ENCODE results near the gene ABAT. TPM values are rescaled to one million over a fixed set of nuclear protein-coding genes. Genes with fewer than 3 reads are reported as not detected.
"Not testable (repeated sequence)": the region's sequence is repeated elsewhere in the genome, so short reads cannot be mapped to it uniquely, and the experiment has no call there.

ABAT gene
- total RNA-seq, 8 experiments from 2014 or later: 21.2 to 125 (median 84.4) TPM

GRCh38 chr16:8641671-8642070 is 32.7 kb upstream of the ABAT start:
- no peak overlapping the region for H3K27ac ChIP-seq
- H3K4me1 ChIP-seq (replicated peaks in 1 of 2): peaks cover 0 to 3% of the 10 kb centered on the region in 2 donors
- ATAC-seq (replicated peaks in 6 of 8): peak in 2 of 8 experiments; percentile 41 to 78
- WGBS, 10 experiments: 67 to 100% (median 81%) methylated on average over 2 to 8 of the region's 9 CpGs; no CpG with 5 or more reads in 4 of the 10 experiments
- in situ Hi-C loops (cut with MboI; ENCODE audit: low pct_unique_long_range_greater_than_20kb in 2 of 9, low sequenced_read_pairs in 9 of 9, unreplicated experiment in 9 of 9): no loop called here
- H3K4me3 ChIP-seq: no peak overlapping the region

DNA sequence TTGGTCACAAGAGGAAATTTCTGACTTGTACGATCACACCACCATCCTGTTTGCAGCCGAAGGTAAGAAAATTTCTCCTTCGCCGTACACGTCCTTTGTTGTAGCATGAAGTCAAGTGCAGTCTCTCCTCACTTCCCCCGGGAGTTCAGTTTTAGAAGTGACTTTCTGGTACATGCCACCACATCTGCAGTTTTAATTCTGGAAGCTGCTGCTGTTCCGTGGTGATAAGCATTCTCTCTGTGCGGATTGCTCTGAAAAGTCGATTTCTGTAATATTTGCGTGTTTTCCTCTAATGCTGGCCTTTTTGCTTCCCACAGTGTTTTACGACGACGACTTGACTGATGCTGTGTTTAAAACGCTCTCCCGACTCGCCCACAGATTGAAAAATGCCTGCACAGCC is 32.3 kb upstream of the ABAT start:
- no peak overlapping the region for H3K4me3 ChIP-seq
- no peak for ATAC-seq (replicated peaks in 6 of 8)
- in situ Hi-C loops (cut with MboI; ENCODE audit: low pct_unique_long_range_greater_than_20kb in 2 of 9, low sequenced_read_pairs in 9 of 9, unreplicated experiment in 9 of 9): no loop called here
- no peak overlapping the region for H3K27ac ChIP-seq
- 70 to 100% (median 80%) methylated on average over 3 to 15 of the region's 16 CpGs; no CpG with 5 or more reads in 1 of the 10 experiments for WGBS, 10 experiments
- H3K4me1 ChIP-seq (replicated peaks in 1 of 2): no peaks in the 10 kb centered on the region

DNA sequence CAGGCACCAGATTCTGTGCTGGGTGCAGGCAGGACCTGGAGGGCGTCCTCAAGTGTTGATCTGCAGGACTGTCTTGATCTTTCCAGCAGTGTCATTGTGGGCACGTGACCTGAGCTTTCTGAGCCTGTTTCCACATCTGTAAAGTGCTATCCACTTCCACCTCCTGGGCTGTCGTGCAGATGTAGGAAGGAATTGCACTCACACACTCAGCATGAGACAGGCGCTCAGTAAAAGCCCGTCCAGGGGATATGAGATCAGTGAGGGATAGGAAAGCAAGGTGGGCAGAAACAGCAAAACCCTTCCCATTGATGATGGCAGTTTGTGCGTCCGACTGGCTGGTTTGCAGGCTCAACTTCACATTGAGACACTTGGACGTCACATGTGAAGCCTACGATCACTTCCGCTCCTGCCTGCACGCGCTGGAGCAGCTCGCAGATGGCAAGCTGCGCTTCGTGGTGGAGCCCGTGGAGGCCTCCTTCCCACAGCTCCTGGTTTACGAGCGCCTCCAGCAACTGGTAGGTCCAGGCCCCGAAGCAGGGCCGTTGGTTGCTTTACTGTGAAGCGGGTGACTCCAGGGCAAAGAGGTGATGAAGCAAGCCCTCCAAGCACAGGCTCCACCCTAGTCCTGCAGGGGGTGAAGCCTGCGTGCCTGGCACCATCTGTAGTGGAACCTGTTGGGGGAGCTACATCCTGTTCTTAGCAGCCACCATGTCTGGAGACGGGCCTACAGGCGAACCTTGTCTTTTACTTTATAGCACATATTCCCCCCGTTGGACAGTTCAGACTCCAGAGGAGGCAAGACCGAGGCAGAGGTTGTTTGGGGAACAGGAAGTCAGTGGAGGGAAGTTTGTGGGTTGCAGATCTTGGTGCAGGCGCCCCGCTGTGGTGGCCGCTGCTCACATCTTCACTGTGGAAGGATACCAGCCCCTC is 29.9 kb upstream of the ABAT start:
- no peak for ATAC-seq (replicated peaks in 6 of 8)
- Histone ChIP-seq H3K27ac (no peak overlapping the region), H3K4me1 (replicated peaks in 1 of 2) (no peaks in the 10 kb centered on the region), H3K4me3 (no peak overlapping the region)
- 60 to 97% (median 87%) methylated on average over 2 to 15 of the region's 29 CpGs; no CpG with 5 or more reads in 3 of the 10 experiments for WGBS, 10 experiments
- in situ Hi-C loops (cut with MboI; ENCODE audit: low pct_unique_long_range_greater_than_20kb in 2 of 9, low sequenced_read_pairs in 9 of 9, unreplicated experiment in 9 of 9): no loop called here

- Histone ChIP-seq H3K4me1 (replicated peaks in 1 of 2) (no peaks in the 10 kb centered on the region), H3K4me3 (no peak overlapping the region), H3K27ac (no peak overlapping the region)
- no peak for ATAC-seq (replicated peaks in 6 of 8)
- in situ Hi-C loops (cut with MboI; ENCODE audit: low pct_unique_long_range_greater_than_20kb in 2 of 9, low sequenced_read_pairs in 9 of 9, unreplicated experiment in 9 of 9): no loop called here
- WGBS, 10 experiments: 75 to 91% (median 80%) methylated on average over 1 to 10 of the region's 11 CpGs; no CpG with 5 or more reads in 4 of the 10 experiments
Observed at GRCh38 chr16:8645141-8645521, 29.3 kb upstream of the ABAT start.

- no peak for ATAC-seq (replicated peaks in 6 of 8)
- Histone ChIP-seq H3K4me3 (no peak overlapping the region), H3K27ac (no peak overlapping the region), H3K4me1 (replicated peaks in 1 of 2) (no peaks in the 10 kb centered on the region)
- WGBS, 10 experiments: 72 to 98% (median 90%) methylated on average over 3 to 13 of the region's 13 CpGs; no CpG with 5 or more reads in 3 of the 10 experiments
- in situ Hi-C loops (cut with MboI; ENCODE audit: low pct_unique_long_range_greater_than_20kb in 2 of 9, low sequenced_read_pairs in 9 of 9, unreplicated experiment in 9 of 9): no loop called here
Observed at GRCh38 chr16:8645831-8646230, 28.6 kb upstream of the ABAT start.

- H3K4me1 ChIP-seq (replicated peaks in 1 of 2): no peaks in the 10 kb centered on the region
- in situ Hi-C loops (cut with MboI; ENCODE audit: low pct_unique_long_range_greater_than_20kb in 2 of 9, low sequenced_read_pairs in 9 of 9, unreplicated experiment in 9 of 9): no loop called here
- WGBS, 10 experiments: 82 to 100% (median 90%) methylated on average over 2 to 8 of the region's 13 CpGs; no CpG with 5 or more reads in 2 of the 10 experiments
- H3K4me3 ChIP-seq: no peak overlapping the region
- ATAC-seq (replicated peaks in 6 of 8): no peak
- no peak overlapping the region for H3K27ac ChIP-seq
Observed at GRCh38 chr16:8646326-8647053, 27.9 kb upstream of the ABAT start.

DNA sequence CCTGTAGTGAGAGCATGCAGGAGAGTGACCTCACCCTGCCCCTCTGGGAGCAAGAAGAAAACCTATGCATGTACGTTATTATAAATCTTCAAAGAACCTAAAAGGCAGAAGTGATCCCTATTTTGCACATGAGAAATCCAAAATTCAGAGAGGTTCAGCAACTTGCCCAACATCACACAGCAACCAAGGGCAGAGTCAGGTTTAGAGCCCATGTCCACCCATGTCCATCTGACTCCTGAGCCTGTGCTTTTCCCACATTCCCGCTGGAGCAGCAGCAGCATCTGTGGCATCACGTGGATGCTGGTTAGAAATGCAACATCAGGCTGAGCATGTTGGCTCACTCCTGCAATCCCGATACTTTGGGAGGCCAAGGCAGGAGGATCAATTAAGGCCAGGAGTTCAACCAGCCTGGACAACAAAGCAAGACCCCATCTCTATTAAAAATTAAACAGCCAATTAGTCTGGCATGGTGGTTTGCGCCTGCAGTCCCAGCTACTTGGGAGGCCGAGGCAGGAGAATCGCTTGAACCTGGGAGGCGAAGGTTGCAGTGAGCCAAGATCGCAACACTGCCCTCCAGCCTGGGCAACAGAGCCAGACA is 26.6 kb upstream of the ABAT start:
- no peak for ATAC-seq (replicated peaks in 6 of 8)
- in situ Hi-C loops (cut with MboI; ENCODE audit: low pct_unique_long_range_greater_than_20kb in 2 of 9, low sequenced_read_pairs in 9 of 9, unreplicated experiment in 9 of 9): no loop called here
- WGBS, 10 experiments: 61 to 100% (median 100%) methylated on average over 1 to 8 of the region's 9 CpGs; no CpG with 5 or more reads in 3 of the 10 experiments

DNA sequence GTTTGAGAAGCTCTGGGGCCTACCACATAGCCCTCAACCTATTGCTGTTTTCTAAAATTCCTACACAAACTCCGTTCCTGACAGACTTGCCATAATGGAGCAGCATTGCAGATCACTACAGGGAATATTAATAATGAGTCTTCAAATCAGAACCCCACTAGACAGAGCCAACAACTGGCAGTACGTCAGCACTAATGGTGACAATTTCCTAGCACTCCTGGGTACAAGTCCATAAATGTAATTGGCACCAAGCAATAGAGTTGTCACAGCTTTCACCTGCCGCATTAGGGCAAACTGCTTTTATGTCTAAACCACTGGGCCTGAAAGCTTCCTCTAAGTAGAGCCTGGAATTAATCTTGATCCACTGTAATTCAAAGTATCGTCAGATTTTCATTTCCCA is 25.5 kb upstream of the ABAT start:
- WGBS, 10 experiments: 67 to 100% (median 85%) methylated on average over 1 to 4 of the region's 4 CpGs; no CpG with 5 or more reads in 3 of the 10 experiments
- no peak overlapping the region for H3K4me3 ChIP-seq
- no peak for ATAC-seq (replicated peaks in 6 of 8)
- peaks cover 0 to 5% of the 10 kb centered on the region in 2 donors for H3K4me1 ChIP-seq (replicated peaks in 1 of 2)
- no peak overlapping the region for H3K27ac ChIP-seq
- in situ Hi-C loops (cut with MboI; ENCODE audit: low pct_unique_long_range_greater_than_20kb in 2 of 9, low sequenced_read_pairs in 9 of 9, unreplicated experiment in 9 of 9): no loop called here

More for the DNA sequence above, 26.6 kb upstream of the ABAT start:
- Histone ChIP-seq H3K4me3 (no peak overlapping the region), H3K4me1 (replicated peaks in 1 of 2) (peaks cover 0 to under 1% of the 10 kb centered on the region in 2 donors), H3K27ac (no peak overlapping the region)

DNA sequence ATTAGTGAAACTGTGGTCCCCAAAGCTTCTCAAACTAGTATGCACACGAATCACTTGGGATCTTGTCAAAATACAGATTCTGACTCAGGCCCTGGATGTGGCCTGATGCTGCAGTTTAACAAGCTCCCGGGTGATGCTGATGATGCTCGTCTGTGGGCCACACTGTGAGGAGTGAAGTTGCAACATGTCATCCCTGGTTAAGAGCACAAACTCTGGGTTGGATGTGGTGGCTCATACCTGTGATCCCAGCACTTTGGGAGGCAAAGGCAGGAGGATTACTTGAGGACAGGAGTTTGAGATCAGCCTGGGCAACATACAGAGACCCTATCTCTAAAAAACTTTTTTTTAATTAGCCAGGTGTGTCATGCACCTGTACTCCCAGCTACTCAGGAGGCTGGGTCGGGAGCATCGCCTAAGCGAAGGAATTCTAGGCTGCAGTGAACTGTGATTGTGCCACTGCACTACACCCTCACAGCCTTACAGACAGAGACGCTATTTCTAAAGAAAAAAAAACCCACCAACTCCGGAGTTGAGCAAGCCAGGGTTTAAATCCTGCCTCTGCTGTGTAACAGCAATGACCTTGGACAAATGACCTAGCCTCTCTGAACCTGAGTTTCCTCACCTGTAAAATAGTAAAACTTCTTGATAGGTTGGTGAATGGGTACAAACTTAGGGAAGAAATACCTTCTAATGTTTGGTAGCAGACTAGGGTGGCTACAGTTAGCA is 24.4 kb upstream of the ABAT start:
- WGBS, 10 experiments: 76 to 100% (median 81%) methylated on average over 1 to 8 of the region's 8 CpGs; no CpG with 5 or more reads in 3 of the 10 experiments
- ATAC-seq (replicated peaks in 6 of 8): no peak
- peaks cover 0 to 5% of the 10 kb centered on the region in 2 donors for H3K4me1 ChIP-seq (replicated peaks in 1 of 2)
- in situ Hi-C loops (cut with MboI; ENCODE audit: low pct_unique_long_range_greater_than_20kb in 2 of 9, low sequenced_read_pairs in 9 of 9, unreplicated experiment in 9 of 9): loop anchor here in 5 of 9 experiments (25.0 kb wide), 2 partner anchors 137 to 237 kb away; partner anchors contain the start of genes PMM2 (in 4 of the 5), TMEM186 (in 4 of the 5) and LITAFD (in 2 of the 5)
- no peak overlapping the region for H3K4me3 ChIP-seq
- no peak overlapping the region for H3K27ac ChIP-seq

- WGBS, 10 experiments: 20 to 100% (median 60%) methylated on average over 1 of the region's 7 CpGs; no CpG with 5 or more reads in 6 of the 10 experiments
- not testable (repeated sequence) for H3K27ac ChIP-seq; H3K4me1 ChIP-seq (replicated peaks in 1 of 2); H3K4me3 ChIP-seq
- in situ Hi-C loops (cut with MboI; ENCODE audit: low pct_unique_long_range_greater_than_20kb in 2 of 9, low sequenced_read_pairs in 9 of 9, unreplicated experiment in 9 of 9): loop anchor here in 5 of 9 experiments (25.0 kb wide), 2 partner anchors 135 to 235 kb away; partner anchors contain the start of genes PMM2 (in 4 of the 5), TMEM186 (in 4 of the 5) and LITAFD (in 2 of the 5)
- ATAC-seq (replicated peaks in 6 of 8): peak in 3 of 8 experiments; percentile 48 to 67 (median 51)
Observed at GRCh38 chr16:8651958-8652357, 22.5 kb upstream of the ABAT start.

GRCh38 chr16:8655184-8655717 is 19.2 kb upstream of the ABAT start:
- WGBS, 10 experiments: 78 to 100% (median 90%) methylated on average over 1 of the region's 1 CpG; no CpG with 5 or more reads in 6 of the 10 experiments
- in situ Hi-C loops (cut with MboI; ENCODE audit: low pct_unique_long_range_greater_than_20kb in 2 of 9, low sequenced_read_pairs in 9 of 9, unreplicated experiment in 9 of 9): loop anchor here in 5 of 9 experiments (25.0 kb wide), 2 partner anchors 132 to 232 kb away; partner anchors contain the start of genes PMM2 (in 4 of the 5), TMEM186 (in 4 of the 5) and LITAFD (in 2 of the 5)

More at GRCh38 chr16:8655184-8655717, 19.2 kb upstream of the ABAT start:
- peaks cover 0 to 8% of the 10 kb centered on the region in 2 donors for H3K4me1 ChIP-seq (replicated peaks in 1 of 2)
- no peak overlapping the region for H3K27ac ChIP-seq
- ATAC-seq (replicated peaks in 6 of 8): peak; percentile 27 to 77 (median 61)
- H3K4me3 ChIP-seq: no peak overlapping the region
